HFF-Myc (cell line): Measurements from ENCODE around the gene DLL1.

Experiments
- DNase-seq: peaks from one replicate; pipeline ENCODE4 v3.0.0-alpha.2; 2011; ENCODE audit warnings: low read depth; ENCODE audit errors: extremely low read depth
- H3K4me3 ChIP-seq: replicated peaks from 2 replicates; pipeline ENCODE4 v1.5.1; 2011; ENCODE audit warnings: low read depth, mild to moderate bottlenecking, control low read depth, low read length
- TF ChIP-seq, protein P1 (sequence below): IDR thresholded peaks from 2 replicates; pipeline ENCODE4 v1.5.1; 2012; ENCODE audit warnings: mild to moderate bottlenecking, low read depth, low read length, control low read depth; ENCODE audit errors: missing control alignments

DLL1 gene

DNA sequence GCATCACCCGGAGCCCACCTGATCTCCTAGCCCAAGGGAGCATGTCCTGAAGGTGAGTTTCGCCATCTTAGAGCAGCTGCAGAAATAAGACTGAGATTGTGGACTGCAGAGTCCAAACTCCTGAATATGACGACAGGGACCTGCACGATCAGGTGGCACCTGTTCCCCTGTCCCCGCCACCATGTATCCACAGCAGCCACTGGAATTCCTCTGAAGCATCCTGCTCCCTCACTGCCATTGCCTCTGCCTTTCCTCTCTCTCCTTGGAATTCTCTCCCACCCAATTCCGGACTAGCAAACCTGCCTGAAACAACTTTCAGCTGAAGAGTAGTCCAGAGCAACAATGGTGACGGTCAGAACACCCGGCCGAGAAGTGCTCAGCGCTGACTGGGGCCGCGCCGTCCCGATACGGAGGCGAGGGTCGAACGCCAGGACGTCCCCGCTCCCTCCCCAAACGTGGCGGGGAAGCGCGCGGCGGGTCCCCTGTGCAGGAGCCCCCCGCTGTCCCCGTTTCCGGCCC, 15.0 kb upstream of the DLL1 start:
- DNase-seq, result no peak
- TF ChIP-seq, protein P1, sequence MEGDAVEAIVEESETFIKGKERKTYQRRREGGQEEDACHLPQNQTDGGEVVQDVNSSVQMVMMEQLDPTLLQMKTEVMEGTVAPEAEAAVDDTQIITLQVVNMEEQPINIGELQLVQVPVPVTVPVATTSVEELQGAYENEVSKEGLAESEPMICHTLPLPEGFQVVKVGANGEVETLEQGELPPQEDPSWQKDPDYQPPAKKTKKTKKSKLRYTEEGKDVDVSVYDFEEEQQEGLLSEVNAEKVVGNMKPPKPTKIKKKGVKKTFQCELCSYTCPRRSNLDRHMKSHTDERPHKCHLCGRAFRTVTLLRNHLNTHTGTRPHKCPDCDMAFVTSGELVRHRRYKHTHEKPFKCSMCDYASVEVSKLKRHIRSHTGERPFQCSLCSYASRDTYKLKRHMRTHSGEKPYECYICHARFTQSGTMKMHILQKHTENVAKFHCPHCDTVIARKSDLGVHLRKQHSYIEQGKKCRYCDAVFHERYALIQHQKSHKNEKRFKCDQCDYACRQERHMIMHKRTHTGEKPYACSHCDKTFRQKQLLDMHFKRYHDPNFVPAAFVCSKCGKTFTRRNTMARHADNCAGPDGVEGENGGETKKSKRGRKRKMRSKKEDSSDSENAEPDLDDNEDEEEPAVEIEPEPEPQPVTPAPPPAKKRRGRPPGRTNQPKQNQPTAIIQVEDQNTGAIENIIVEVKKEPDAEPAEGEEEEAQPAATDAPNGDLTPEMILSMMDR, result no peak
- peak overlapping the region; percentile 93 for H3K4me3 ChIP-seq

DNA sequence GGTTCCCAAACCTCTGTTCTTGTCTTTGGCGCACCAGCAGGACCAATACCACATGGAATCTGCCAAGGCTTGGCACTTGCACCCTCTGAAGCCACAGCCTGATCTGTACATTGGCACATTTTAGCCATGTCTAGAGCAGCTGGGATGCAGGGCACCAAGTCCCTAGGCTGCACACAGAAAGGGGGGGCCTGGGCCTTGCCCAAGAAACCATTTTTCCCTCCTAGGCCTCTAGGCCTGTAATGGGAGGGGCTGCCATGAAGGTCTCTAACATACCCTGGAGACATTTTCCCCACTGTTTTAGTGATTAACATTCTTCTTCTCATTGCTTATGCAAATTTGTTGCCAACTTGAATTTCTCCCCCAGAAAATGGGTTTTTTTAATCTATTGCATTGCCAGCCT, 10.3 kb upstream of the DLL1 start:
- no peak for DNase-seq
- TF ChIP-seq, protein P1, result no peak
- H3K4me3 ChIP-seq, result no peak overlapping the region

DNA sequence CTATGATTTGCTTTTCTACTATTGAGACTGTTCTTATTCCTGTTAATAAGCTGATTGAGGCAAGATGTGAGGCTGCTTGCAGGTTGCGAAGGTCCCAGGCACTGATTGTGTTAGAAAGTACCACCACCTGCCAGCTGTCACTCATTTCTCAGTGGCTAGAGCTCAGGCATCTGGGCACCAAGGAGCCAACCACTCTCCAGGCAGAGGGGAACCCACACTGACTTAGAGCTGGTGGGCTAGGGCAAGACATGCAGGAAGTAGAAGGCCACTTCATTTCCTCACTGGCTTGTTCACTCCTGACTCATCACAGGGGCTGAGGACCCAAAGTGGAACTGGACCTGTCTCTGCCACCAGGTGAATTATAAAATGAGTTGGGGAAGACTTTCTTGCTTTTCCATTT, 7.8 kb upstream of the DLL1 start:
- TF ChIP-seq, protein P1, result no peak
- no peak overlapping the region for H3K4me3 ChIP-seq
- no peak for DNase-seq

DNA sequence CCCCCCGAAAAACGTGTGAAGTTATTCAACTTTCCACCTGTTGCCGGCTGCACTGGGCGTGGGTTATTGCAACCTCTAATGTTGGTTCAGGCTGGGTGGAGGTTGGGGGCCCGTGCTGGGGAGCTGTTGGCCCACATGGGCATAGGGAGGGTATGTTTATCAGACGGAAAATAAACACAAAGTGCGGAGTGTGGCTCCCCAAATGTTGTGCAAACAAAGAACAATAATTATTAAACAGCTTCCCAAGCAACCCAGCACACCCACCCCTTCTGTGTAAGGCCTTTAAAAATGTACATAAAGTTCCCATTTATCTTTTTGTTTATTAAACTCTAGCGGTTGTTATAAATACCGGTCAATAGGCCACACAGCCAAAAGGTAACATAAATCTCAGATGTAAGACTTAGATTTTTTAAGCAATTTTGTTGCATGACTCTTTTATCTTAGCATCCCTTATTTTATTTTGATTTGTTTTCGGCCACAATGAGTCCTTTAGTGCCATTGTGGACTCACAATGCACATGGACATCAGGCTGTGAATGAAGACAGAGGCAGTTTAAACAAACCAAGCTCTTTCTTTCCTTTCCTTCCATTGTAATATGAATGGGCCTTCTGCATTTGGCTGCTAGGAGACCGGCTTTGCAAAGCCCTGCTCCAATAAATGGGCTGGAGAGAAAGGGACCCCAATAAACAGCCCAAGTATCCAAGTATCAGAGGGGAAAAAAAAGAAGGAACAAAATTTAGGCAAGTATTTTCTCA, 6.9 kb upstream of the DLL1 start:
- no peak for DNase-seq
- TF ChIP-seq, protein P1, result no peak
- H3K4me3 ChIP-seq, result no peak overlapping the region

DNA sequence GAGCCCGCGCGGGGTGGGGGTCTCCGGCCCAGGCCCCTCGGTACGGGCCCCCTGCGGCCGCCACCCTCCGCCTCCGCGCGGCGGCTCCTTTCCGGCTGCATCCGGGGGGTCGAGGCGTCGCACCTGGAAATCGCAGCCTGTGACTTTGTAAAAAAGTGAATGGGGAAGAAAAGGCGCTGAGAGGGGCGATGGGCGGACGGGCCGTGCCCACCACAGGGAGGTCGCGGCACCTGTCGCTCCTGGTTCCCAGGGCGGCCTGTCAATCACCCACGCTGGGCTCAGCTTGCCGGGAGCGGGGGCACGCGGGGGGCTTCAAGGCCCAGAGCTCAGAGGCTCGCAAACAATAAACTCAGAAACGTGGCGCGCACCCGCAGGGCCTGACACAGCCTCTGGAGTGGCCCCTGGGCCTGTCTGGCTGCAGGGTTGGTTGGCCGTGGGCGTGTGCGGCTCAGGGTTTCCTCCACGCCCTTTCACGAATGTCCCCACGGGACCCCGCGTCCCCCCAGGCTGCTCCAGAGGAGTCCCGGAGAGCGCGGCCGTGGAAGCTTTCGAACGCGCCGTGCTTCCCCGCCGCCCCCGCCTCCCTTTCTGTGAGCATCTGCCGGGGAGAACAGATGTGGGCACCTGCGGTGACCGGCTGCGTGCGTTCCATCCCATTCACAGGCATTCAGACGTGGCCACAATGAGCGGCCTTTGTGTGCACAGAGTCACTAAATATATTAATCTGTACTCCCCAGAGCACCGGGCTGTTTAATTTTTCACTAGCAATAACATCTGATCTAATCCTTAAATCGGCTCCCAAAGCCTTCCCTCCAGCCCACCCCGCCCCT, 6.1 kb upstream of the DLL1 start:
- H3K4me3 ChIP-seq, result no peak overlapping the region
- DNase-seq, result no peak
- TF ChIP-seq, protein P1, result no peak

DNA sequence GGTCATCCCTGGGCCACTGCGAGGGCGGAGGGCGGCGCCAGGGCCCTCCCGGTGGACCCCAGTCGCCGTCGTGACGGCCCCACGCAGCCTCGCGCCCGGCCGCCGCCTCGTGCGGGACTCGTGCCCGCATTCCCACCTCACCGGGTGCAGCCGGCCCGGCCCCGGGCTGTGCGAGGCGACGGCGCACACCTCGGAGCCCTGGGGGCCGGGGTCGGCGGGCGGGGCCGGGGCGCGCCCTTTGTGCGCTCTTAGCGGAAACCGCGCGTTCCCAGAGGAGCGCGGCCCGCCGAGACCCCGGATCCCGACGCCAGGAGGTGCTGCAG, 5.5 kb upstream of the DLL1 start:
- H3K4me3 ChIP-seq, result peak overlapping the region; percentile 41; the same call in 1 of the 2 replicates
- TF ChIP-seq, protein P1, result no peak

More for the DNA sequence above, 5.5 kb upstream of the DLL1 start:
- DNase-seq, result no peak
